Activated CD4-positive, CD25-positive, alpha-beta regulatory T cell (primary cell): ENCODE measurements around the gene CDK6.
"Not testable (repeated sequence)": the region's sequence is repeated elsewhere in the genome, so short reads cannot be mapped to it uniquely, and the experiment has no call there.

Experiments used
- DNase-seq, 4 experiments: peaks; one replicate each; lab custom pipeline; 2025; lab: John Stamatoyannopoulos, UW

The CDK6 gene

DNA sequence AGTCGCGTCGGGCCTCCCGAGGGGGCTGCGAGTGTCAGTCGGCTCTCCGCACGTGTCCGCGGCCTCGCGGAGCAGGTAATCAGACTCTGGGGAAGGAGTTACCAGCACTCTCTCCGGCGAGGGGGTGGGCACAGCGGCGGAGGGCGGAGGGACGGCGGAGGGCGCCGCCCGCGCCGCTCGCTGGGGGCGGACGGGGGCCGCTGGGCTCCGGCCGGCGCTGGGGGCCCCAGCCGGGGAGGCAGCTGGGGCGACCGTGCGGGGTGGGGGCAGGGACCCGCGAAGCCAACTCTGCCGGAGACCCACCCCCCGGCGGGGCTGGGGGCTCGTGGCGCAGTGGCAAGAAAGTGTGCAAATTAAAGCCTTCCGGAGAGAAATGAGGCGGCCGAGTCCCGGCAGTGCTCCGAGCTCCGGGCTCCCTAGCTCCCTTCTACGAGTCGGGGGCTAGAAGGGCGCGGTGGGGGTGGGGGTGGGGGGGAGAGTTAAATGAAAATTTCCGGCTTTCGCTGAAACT, at the start of gene CDK6:
Gene CDK6 (minus strand): TSS at position 85 of the 511 bp plus-strand sequence. CDS start 3,250 bp downstream, outside the sequence.
- DNase-seq = peak; percentile 29 to 46 (median 36)

DNA sequence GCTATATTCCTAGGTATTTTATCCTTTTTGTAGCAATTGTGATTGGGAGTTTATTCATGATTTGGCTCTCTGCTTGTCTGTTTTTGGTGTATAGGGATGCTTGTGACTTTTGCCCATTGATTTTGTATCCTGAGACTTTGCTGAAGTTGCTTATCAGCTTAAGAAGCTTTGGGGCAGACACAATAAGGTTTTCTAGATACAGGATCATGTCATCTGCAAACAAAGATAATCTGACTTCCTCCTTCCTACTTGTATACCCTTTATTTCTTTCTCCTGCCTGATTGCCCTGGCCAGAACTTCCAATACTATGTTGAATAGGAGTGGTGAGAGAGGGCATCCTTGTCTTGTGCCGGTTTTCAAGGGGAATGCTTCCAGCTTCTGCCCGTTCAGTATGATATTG, 49.7 kb upstream of the CDK6 start:
- DNase-seq = not testable (repeated sequence)

DNA sequence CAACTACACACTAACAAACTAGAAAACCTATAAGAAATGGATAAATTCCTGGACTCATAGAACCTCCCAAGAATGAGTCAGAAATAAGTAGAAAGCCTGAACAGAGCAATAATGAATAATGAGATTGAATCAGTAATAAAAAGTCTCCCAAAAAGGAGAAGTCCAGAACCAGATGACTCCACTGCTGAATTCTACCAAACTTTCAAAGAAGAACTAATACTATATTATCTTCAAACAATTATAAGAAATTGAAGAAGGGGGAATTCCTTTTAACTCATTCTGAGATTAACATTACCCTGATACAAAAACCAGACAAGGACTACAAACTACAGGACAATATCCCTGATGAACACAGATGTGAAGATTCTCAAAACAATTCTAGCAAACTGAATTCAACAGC, 47.8 kb upstream of the CDK6 start:
- DNase-seq = no peak

DNA sequence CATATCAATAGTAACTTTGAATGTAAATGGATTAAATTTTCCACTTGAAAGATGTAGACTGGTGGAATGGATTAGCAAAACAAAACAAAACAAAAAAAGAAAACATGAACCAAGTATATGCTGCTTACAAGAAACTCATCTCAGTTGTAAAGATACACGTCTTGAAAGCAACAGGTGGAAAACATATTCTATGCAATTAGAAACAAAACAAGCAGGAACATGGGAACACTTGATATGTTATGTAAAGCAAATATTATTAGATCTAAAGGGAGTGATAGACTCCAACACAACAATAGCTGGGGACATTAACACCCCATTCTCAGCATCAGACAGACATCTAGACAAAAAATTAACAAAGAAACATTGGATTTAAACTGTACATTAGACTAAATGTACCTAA, 46.4 kb upstream of the CDK6 start:
- DNase-seq = no peak

DNA sequence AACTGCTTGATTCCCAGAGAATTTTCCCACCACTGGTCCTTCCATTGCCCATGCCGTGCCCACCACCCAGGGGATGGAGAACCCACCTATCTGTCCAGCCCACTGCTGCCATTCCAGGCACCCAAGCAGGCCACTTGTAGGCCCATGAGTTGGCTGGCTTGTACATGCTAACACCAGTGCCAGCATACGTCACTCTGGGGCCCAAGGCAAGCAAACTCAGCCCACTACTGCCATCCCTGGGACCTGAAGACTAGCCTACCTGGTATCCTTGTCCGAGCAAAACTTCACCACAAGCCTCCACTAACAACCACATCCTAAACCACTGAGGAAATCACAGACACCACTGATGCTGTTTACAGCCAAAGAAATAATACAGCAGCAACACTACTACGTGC, 44.7 kb upstream of the CDK6 start:
- no peak for DNase-seq

DNA sequence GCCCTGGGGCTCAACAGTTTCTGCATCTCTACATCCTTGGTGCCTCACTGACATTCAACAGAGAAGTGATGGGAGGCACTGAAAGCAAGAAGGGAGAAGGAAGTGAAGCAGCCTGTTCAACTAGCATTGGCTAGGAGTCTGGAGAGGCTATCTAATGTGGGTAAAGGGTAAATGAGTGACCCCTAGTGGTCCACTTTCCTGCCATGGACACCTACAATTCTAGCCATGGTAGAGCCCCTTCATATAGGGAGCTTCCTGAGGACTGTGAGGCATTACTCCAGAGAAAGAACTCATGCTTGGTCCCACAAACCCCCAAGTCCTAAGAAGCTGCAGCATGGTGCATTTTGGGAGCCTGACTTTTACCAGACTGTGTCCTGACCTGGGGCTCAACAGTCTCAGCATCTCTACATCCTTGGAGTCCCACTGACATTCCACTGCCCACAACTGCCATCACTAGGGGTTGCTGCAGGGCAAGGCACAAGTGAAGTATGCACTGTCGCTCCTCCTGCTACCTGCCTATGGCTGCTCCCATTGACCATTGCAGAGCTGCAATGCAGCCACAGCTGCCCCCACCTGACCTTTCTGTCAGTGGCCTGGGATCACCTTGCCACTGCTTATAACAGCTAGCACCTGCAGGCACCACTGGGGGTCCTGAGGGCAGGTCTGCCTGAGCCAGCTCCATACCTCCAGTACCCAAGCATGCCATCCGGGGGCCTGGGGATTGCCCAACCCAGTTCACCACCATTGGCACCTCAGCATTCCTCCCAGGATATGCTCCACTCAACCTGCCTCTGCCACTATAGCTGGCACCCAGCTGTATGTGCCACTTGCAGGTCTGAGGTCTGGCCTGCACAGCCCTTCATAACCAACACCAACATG, 44.1 kb upstream of the CDK6 start:
- DNase-seq = no peak

DNA sequence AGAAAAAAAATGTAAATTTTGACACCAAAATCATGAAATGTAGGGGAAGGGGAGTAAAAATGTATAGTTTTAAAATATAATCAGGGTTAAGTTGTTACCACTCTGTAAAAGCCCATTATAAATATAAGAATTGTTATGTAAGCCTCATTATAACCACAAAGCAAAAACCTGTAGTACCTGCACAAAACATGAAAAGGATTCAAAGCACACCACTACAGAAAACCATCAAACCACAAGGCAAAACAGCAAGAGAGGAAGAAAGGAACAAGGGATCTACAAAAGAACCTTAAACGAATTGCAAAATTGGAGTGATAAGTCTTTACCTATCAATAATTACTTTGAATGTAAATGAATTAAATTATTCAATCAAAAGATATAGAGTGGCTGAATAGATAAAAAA, 41.0 kb upstream of the CDK6 start:
- DNase-seq = no peak

DNA sequence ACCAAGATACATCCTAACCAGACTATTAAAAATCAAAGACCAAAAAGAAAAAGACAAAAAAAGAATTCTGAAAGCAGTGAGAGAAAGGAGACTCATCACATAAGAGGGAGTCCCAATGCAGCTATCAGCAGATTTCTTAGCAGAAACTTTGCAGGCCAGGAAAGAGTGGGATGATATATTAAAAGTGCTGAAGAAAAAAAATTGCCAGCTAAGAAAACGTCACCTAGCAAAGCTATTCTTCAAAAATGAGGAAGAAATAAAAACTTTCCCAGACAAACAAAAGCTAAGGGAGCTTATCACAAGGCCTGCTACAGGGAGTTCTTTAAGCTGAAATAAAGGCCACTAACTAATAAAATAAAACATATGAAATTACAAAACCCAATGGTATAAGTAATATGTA, 40.5 kb upstream of the CDK6 start:
- no peak for DNase-seq

DNA sequence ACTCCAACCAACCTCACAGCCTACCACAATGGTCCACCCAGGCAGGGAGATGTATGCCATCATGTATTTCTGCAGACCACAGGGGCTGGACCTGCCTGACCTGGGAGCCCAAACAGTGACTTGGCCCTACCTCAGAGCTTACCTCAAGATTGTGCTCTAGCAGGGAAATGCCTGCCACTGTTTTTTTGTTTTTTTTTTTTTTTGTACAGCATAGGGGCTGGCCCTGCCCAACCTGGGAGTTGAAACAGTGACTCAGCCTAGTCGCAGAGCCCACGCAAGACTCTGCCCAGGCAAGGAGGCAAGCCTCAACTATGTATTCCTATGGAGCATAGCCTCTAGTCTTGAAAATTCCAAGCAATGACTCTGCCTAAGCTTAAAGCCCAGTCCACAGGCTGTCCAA, 39.3 kb upstream of the CDK6 start:
- DNase-seq = no peak

DNA sequence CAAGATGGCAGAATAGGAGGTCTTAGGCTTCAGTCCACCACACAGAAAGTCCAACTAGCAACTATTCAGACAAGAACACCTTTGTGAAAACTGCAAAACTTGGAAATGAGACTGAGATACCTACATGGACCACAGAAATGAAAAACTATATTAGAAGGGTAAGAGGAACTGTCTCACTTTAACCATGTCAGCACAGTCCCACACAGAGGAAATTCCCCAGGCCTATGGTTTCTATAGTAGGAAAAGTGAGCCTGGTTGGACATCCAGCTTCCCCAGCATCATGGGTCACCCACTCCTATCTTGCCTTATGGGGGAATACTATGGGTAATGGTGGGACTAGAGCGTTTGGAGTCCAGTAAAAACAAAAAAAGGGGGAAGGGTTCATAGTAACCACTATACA, 38.8 kb upstream of the CDK6 start:
- no peak for DNase-seq

DNA sequence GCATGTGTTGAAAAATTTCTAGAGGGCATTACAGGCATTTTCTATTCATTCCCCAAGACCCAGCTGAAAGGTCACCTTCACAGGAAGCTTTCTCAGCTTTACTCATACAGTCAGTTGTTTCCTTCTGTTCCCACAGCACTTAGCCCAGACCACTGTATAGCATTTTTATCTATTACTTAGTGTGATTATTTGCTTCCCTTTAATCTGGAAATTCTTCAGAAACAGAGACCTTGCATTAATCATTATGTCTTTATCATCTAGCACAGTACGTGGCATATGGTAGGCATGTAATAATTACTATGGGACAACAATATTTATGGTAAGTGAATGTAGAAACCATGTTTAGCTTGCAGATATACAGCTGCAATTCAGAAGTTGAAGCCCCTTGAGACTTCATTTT, 38.2 kb upstream of the CDK6 start:
- DNase-seq = no peak

DNA sequence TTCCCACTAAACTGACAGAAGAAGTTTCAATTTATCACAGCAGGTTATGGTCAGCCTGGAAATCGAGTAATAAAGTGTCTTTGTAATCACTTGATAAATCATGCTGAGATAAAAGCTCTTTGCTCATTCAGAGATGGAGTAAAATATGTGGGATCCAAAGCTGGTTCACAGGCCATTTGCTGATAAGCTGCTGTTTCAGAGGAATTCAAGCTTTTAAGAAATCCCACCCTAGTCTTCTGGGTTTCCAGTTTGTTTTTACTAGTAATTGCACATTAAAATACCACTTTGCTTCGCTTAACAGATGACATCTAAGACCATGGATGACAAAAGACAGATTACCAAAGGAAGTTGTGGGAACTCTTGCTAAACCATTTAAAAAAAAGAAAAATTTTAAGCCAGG, 37.4 kb upstream of the CDK6 start:
- DNase-seq = no peak

DNA sequence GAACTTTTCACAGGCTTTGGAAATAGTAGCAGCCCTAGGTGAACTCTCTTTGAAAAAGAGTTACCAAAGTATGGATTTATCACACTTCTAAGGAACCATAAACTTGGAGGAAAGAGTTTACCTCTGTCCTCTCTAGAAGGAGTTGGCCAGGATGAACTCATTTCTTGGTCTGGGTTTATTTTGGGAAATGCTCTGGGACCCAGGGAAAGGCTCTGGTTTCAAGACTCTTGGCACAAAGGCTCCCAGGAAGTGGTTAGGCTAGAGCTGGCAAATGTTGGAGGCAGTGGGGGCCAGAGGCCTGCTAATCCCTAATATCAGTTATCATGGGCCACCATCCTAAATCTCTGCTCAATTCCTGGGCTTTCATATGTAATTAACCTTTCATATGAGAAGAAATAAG, 36.3 kb upstream of the CDK6 start:
- no peak for DNase-seq

DNA sequence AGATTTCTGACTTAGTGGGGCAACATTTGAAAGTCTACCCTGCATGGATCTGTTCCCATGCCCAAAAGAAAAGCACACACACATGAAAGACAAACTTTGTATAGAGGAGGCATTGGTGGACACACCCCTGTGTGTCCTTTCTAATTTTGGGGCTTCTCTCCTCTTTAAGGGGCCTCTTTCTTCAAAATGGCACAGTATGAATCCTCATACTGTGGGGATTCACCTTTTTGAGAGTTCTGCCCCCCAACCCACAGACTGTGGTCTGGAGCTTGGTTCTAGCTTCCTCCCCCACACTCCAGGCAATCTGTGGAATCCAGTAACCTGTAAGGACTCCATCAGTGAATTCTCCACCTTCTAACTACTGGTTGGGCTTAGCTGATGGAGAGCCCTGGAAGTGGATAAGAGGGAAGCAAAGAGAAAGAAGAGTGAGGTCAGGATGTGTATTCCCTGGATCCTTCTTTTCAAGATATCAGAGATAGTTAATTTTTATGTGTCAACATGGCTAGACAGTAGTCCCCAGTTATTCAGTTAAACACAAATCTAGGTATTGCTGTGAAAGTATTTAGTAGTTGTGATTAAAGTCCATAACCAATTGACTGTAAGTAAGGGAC, 32.4 kb upstream of the CDK6 start:
- DNase-seq = no peak

DNA sequence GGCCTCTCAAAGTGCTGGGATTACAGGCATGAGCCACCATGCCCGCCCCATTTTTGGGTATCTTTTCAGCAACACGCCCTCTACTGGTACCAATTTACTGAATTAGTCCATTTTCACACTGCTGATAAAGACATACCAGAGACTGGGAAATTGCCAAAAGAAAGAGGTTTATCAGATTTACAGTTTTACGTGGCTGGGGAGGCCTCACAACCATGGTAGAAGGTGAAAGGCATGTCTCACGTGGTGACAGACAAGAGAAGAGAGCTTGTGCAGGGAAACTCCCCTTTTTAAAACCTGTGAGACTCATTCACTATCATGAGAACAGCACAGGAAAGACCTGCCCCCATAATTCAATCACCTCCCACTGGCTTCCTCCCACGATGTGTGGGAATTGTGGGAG, 27.8 kb upstream of the CDK6 start:
- DNase-seq = not testable (repeated sequence)

DNA sequence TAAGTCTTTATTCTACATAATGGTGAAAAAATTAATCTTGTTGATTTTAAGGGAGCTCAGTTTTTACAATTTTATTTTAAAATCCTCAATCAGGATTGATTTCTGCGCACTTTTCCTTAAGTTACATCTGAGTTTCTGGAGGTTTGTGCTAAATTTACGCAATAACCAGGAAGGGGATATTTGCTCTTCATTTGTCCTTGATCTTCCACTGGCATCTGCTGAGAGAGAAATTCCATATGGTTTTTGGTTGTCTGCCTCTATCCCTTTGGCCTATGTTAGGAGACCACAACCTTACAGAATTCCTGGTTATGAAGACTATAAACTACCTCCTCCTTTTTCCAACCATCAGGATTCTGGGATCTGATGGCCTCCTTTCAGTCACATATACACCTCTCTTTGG, 20.1 kb upstream of the CDK6 start:
- no peak for DNase-seq

DNA sequence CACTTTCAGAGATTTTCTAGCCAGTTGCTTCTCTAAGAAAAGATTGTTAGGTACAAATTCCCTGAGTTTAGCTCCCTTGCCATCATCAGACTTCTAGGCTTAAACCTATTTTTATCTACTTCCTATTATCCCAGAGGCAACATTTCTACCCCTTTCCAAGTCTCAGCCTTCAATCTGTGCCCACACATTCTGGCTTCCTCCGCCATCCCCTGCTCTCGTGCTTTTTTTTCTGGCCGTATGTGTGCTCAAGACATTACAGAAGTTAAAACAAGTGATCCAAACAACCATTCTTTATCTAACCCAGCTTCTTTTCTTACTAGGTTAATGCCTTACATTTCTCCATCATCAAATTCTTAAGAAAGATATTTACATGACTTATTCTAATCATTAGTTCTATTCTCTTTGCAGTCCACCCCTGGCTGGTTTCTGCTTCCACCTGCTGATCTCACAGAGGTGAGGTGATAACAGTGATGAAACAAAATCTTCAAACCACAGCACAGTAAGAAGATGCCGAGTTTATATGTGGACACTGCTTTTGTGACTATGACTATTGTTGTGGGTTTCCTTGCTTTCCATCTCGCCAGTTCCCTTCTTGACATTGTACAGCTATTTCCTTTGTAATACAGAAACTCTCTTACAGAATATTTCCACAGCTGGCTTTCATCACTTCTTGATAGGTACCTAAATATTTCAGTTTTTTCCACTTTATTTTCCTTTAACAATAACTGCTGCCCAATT, 18.3 kb upstream of the CDK6 start:
- no peak for DNase-seq

DNA sequence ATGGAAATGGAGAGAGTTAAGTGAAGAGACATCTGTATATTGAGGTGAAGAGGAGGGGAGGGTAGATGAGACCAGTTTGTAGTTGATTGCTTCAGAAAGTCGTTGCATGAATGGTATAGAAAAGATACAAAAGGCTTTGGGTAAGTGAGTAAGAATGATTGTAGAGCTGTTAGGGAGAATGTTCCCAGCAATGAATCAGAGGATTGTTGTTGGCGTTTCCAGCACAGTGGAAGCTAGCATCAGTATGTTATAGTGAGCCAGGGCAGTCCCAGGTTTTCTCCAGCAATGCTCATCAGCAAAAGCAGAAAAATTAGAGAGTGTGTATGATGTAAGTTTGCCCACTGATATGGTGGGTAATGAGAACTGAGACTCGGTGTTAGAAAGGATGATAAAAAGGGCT, 15.4 kb upstream of the CDK6 start:
- DNase-seq = no peak

DNA sequence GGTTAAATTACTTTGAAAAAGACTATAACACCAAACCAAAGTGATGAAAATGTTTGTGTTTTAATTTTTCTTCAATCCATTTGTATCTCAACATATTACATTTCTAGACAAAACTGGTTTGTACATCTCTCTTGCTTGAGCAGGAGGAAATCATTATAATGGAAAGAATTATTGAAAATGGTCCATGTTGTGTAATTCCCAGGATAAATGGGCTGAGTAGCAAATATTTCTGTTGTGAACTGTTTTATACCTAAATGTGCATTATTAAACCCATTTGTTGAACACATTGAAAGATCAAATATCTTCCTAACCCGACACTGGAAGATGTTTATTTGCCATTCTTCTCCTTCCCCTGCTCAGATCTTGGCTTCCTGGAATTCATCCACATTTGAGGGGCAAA, 14.1 kb upstream of the CDK6 start:
- no peak for DNase-seq

DNA sequence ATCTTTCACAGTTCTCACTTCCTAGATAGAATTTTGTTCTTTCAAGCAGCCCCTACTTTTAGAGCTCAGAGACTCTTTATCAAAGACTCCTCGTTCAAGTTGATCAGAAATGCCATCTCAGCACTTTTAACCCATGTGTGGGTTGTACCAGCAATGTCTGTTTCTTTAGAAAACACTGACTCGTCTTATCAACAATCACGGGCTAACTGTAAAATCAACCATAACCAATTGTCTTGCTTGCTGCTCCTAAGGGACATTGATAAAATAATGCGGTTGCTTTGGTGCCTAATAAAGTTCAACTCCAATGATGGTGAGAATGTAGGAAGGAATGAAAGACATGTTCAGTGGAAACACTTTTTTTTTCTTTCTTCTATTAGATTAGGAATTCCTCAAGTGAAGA, 12.9 kb upstream of the CDK6 start:
- DNase-seq = no peak

DNA sequence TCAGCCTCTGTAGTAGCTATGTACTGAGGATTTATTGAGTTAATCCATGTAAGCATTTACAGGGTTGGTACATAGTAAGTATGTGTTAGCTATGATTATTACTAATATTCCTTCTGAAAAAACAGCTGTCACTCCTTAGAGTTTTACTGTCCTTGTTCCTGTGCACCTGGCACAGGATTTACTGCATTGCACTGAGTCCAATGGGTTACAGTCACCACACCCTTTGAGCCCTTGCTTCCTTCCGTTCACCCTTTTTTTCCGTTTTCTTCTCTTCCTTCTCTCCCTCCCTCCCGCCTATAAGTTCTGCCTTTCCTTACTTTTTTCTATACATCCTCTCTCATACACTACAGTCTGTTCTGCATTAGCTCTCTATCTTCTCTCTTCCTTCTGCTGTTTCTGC, 12.5 kb upstream of the CDK6 start:
- no peak for DNase-seq

DNA sequence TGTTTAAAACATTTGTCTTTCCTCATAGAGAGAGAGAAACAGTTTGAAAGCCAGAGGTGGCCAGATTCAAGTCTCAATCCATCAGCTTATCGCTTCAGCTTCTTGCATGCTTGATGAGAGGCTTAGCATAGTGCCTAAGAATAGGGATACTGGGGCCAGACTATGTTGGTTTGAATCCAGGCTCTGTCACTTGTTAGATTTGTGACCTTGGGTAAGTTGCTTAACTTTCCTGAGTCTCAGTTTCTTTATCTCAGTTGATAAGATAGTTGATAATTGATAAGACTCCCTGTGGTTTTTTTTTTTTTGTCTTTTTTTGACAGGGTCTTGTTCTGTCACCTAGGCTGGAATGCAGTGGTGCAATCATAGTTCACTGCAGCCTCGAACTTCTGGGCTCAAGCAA, 12.1 kb upstream of the CDK6 start:
- DNase-seq = no peak

DNA sequence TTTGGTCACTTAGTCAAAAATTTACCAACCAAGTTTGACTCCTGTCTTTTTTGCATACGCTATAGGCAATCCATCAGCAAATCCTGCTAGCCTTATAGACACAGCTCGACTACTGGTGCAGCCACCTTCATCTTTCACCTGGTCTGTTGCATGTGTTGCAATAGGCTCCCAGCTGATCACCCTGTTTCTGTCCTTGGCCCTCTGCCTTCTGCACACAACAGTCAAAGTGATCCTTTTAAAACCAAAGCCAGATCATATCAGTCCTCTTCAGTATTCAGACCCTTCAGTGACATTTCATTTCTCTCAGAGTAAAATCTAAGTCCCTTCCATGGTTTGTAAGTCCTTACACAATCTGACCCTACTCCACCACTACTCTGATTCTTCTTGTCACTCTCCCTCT, 10.9 kb upstream of the CDK6 start:
- DNase-seq = no peak
